Raji (cell line): Measurements from ENCODE around the gene ATP2B1.

Source experiments
- POLR2A ChIP-seq: IDR thresholded peaks from 2 replicates; pipeline ENCODE4 v1.6.1; 2011; ENCODE audit warnings: low read depth, low read length, control low read depth; ENCODE audit not compliant: insufficient read depth

ATP2B1 gene

GRCh38 chr12:89567691-89568239, 140.9 kb downstream of the ATP2B1 start:
- no peak for TF ChIP-seq POLR2A

GRCh38 chr12:89566615-89567014, 142.0 kb downstream of the ATP2B1 start:
- no peak for TF ChIP-seq POLR2A

GRCh38 chr12:89565002-89565401, 143.6 kb downstream of the ATP2B1 start:
- no peak for TF ChIP-seq POLR2A

DNA sequence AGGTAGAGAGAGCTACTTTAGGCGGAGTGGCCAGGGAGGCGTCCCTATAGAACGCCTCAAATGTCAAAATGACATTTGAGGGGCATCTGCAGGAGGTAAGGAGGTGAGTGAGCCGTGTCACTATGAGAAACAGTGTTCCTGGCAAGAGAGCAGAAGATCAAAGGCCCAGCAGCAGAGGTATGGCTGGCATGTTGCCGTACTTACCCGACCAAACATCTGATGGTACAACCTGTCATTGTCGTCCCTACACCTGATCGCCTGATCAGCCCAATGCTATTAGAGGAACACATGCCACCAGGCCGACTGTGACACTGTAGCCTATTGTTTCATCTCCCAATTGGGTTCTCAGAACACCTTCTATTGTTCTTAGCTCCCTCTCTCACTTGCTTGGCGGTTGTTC, 148.9 kb downstream of the ATP2B1 start:
- TF ChIP-seq POLR2A: no peak

DNA sequence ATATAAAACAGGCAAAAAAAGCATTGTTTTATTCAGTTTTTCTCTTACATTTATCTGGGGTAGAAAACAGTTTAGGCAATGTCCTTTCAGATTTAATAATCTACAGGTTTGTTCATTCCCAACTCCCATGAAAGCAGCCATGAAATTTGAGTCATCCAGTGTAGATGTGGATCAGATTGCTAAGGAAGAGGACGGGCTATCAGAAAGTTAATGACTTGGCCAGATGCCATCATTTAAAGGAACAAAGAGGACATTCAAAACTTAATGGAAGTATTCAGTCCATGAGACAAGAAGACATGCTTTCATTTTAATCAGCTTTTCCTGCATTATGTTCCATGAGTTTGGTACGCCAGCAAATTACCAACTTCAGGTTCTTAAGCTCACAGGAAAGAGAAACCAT, 151.7 kb downstream of the ATP2B1 start:
- TF ChIP-seq POLR2A: no peak

DNA sequence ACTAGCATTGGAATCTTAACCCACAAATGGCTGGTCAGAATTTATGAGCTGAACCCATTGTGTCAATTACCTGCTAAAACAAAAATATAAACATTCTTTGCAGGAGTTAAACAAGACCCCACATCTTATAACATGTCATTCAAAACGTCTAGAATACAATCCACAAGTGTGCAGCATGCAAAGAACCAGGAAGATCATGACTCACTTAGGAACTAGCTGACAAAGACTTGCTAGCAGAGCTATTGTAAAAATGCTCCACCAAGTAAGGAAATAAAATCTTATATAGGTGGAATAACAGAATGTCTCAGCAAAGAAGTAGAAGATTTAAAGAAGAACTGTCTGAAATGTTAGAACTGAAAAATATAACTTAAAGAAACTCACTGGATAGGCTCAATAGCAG, 156.3 kb downstream of the ATP2B1 start:
- no peak for TF ChIP-seq POLR2A

GRCh38 chr12:89551747-89552146, 156.9 kb downstream of the ATP2B1 start:
- no peak for TF ChIP-seq POLR2A

DNA sequence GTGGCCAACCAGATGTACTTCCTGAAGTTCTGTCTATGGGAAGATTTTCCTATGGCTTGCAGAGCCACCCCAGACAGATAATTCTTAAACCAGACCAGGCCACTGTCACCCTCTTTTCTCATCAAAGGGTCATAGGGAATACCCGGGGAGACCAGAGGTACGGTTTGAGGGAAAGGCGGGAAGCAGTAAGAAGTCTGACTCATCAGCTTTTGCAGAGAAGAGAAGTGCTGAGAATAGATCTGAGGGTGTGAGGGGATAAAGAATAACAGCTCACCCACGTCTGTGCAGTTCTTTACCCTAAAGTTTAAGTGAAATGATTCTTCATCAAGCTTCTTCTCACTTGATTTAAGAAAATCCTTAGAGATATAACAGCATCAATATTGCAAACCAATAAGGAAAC, 161.5 kb downstream of the ATP2B1 start:
- TF ChIP-seq POLR2A: no peak

- no peak for TF ChIP-seq POLR2A
Measured at GRCh38 chr12:89546151-89546550, 162.5 kb downstream of the ATP2B1 start.

GRCh38 chr12:89544681-89545184, 163.9 kb downstream of the ATP2B1 start:
- no peak for TF ChIP-seq POLR2A

DNA sequence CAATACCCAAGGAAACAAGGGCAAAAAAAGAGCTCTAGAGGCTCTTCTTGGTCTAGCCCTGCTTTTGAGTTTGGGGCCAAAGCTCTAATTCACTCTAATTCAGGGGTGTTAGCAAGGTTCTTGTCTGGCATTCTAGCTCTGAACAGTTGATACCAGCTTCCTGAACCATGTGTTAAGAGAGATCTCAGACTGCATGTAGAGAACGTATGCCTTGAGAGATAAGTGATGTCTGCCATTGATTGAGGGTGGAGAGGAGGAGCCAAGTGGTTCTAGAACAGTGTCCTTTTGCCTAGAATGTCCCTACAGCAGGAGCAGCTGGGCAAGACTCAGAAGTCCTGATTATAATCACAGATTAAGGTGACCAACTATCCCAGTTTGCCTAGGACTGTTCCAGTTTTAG, 164.6 kb downstream of the ATP2B1 start:
- TF ChIP-seq POLR2A: no peak

- TF ChIP-seq POLR2A: no peak
Measured at GRCh38 chr12:89542912-89543592, 165.6 kb downstream of the ATP2B1 start.

GRCh38 chr12:89542236-89542635, 166.4 kb downstream of the ATP2B1 start:
- TF ChIP-seq POLR2A: no peak

GRCh38 chr12:89540586-89540985, 168.1 kb downstream of the ATP2B1 start:
- no peak for TF ChIP-seq POLR2A

GRCh38 chr12:89539426-89540223, 169.0 kb downstream of the ATP2B1 start:
- TF ChIP-seq POLR2A: no peak

DNA sequence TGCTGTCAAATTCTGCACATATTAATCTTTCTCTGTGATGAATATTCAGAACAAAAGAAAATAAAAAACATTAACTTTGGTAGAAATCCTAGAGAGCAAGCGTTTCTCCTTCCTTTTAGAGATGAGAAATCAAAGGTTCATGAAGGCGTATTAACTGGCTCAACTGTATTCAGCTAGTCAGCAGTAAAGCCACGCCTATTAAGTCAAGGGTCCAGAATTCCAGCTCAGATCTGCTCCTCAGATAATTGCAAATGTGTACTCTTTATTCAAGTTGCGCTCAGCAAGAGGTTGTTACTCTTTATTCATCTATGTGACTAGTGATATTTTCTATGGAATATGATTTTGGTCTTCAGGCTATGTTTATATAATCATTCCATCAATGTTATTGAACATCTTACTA, 169.7 kb downstream of the ATP2B1 start:
- no peak for TF ChIP-seq POLR2A
